OCI-LY7 (cell line): ENCODE results near the gene RAD50.

ENCODE experiments used
- EZH2phosphoT487 ChIP-seq: fragments of 200-600 bp; sonication (generic); IDR thresholded peaks from 2 replicates; pipeline ENCODE4 v1.6.1; 2018; ENCODE audit warnings: low read depth, borderline replicate concordance, mild to moderate bottlenecking, mixed run types, antibody characterized with exemption, low read length, moderate library complexity, mixed read lengths
- TF ChIP-seq, protein P1 (sequence below): fragments of 200-600 bp; sonication (generic); conservative IDR thresholded peaks from 2 replicates; pipeline ENCODE4 v1.5.1; 2014; ENCODE audit warnings: mild to moderate bottlenecking, antibody characterized with exemption, low read length, moderate library complexity, mixed read lengths

DNA sequence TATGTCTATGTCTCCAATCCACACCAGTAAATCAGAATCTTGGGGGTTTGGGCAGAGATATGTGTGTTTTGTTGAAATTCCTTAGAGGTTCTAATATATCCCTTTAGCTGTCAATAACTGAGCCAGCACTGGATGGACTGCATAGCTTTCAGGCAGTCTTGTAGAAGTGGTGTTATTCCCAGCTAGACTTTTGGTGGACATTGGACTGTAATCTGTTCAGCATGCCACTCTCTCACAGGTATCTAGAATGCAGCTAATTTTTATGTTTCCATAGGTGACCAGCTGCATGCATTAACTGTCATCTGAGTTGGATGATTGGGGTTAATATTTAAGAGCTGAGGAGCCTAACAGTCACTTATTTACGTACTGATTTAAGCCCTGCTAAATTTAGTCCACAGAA, 56.1 kb downstream of the RAD50 start:
- TF ChIP-seq, protein P1, sequence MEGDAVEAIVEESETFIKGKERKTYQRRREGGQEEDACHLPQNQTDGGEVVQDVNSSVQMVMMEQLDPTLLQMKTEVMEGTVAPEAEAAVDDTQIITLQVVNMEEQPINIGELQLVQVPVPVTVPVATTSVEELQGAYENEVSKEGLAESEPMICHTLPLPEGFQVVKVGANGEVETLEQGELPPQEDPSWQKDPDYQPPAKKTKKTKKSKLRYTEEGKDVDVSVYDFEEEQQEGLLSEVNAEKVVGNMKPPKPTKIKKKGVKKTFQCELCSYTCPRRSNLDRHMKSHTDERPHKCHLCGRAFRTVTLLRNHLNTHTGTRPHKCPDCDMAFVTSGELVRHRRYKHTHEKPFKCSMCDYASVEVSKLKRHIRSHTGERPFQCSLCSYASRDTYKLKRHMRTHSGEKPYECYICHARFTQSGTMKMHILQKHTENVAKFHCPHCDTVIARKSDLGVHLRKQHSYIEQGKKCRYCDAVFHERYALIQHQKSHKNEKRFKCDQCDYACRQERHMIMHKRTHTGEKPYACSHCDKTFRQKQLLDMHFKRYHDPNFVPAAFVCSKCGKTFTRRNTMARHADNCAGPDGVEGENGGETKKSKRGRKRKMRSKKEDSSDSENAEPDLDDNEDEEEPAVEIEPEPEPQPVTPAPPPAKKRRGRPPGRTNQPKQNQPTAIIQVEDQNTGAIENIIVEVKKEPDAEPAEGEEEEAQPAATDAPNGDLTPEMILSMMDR: no peak
- TF ChIP-seq EZH2phosphoT487: no peak
